Fibroblast of lung (primary cell): Measurements from ENCODE around the gene NOS1AP. TPM values are rescaled to one million over a fixed set of nuclear protein-coding genes. Genes with fewer than 3 reads are reported as not detected.

Experiments used
- DNase-seq, 2 donors: peaks; one replicate each; pipeline versions ENCODE4 v3.0.0 to v3.0.0-alpha.2; 2010; ENCODE audit warnings: low read depth in 2 of 2
- H2AFZ ChIP-seq: 2 replicates; pipeline ENCODE4 v1.5.1; 2012; ENCODE audit warnings: low read length, control low read depth, inconsistent platforms
- H3K27ac ChIP-seq: 2 replicates; pipeline ENCODE4 v1.5.1; 2011; ENCODE audit warnings: low read length, control low read depth; ENCODE audit not compliant: insufficient read depth
- H3K27me3 ChIP-seq: 2 replicates; pipeline ENCODE4 v1.5.1; 2011; ENCODE audit warnings: mild to moderate bottlenecking, low read length; ENCODE audit not compliant: control insufficient read depth, insufficient read depth
- H3K36me3 ChIP-seq: 2 replicates; pipeline ENCODE4 v1.5.1; 2011; ENCODE audit warnings: low read length; ENCODE audit not compliant: control insufficient read depth, insufficient read depth
- H3K4me1 ChIP-seq: 2 replicates; pipeline ENCODE4 v1.5.1; 2011; ENCODE audit warnings: low read length; ENCODE audit not compliant: control insufficient read depth, insufficient read depth; ENCODE audit errors: extremely low read depth
- H3K4me2 ChIP-seq: 2 replicates; pipeline ENCODE4 v1.5.1; 2011; ENCODE audit warnings: low read length, control low read depth; ENCODE audit not compliant: insufficient read depth; ENCODE audit errors: extremely low read depth
- H3K4me3 ChIP-seq, 4 experiments: fragments of 200-600 bp in 1 of 4; sonication (generic) in 1 of 4; replicated peaks in 1 of 4; 2 replicates each; pipeline ENCODE4 v1.5.1; 2011 to 2016; ENCODE audit warnings: low read length in 4 of 4, low read depth in 3 of 4, mild to moderate bottlenecking in 3 of 4, control low read depth in 2 of 4, inconsistent platforms in 1 of 4, mixed read lengths in 1 of 4; ENCODE audit not compliant: insufficient read depth in 1 of 4; ENCODE audit errors: control extremely low read depth in 1 of 4
- H3K79me2 ChIP-seq: 2 replicates; pipeline ENCODE4 v1.5.1; 2012; ENCODE audit warnings: mild to moderate bottlenecking, low read length, inconsistent platforms; ENCODE audit not compliant: control insufficient read depth, insufficient read depth
- H3K9ac ChIP-seq: 2 replicates; pipeline ENCODE4 v1.5.1; 2011; ENCODE audit warnings: mild to moderate bottlenecking, low read length, control low read depth; ENCODE audit not compliant: insufficient read depth
- H3K9me3 ChIP-seq: 2 replicates; pipeline ENCODE4 v1.5.1; 2012; ENCODE audit warnings: low read depth, low read length; ENCODE audit not compliant: control insufficient read depth, insufficient read depth
- H4K20me1 ChIP-seq: 2 replicates; pipeline ENCODE4 v1.5.1; 2011; ENCODE audit warnings: low read length; ENCODE audit not compliant: control insufficient read depth, insufficient read depth; ENCODE audit errors: extremely low read depth
- CTCF ChIP-seq, 2 donors: IDR thresholded peaks in 1 of 2; conservative IDR thresholded peaks in 1 of 2; 1 replicate in 1 of 2; 2 replicates in 1 of 2; pipeline ENCODE4 v1.5.1; 2011 to 2012; ENCODE audit warnings: low read length in 2 of 2, control low read depth in 1 of 2, inconsistent platforms in 1 of 2, low read depth in 1 of 2, mild to moderate bottlenecking in 1 of 2
- EZH2 ChIP-seq: IDR thresholded peaks from 2 replicates; pipeline ENCODE4 v1.5.1; 2012; ENCODE audit warnings: low read length, control low read depth, mild to moderate bottlenecking; ENCODE audit errors: missing control alignments
- polyA plus RNA-seq, 2 donors: library from polyadenylated mRNA; depleted of rRNA in 1 of 2; stranded (reverse) in 1 of 2; unstranded in 1 of 2; fragments of >200 nt; gene quantifications; 2 replicates each; pipeline ENCODE4 v1.2.1, GENCODE V29; 2011 to 2012; ENCODE audit warnings: missing spikeins in 1 of 2
- total RNA-seq: library from RNA; depleted of rRNA; stranded (reverse); fragments of >200 nt; gene quantifications from 2 replicates; pipeline ENCODE4 v1.2.1, GENCODE V29; 2014

Gene NOS1AP
- total and polyA plus RNA-seq, 2 donors (not counting 1 experiment from before 2014, with no cell fraction given): 0.14 to 0.17 TPM

DNA sequence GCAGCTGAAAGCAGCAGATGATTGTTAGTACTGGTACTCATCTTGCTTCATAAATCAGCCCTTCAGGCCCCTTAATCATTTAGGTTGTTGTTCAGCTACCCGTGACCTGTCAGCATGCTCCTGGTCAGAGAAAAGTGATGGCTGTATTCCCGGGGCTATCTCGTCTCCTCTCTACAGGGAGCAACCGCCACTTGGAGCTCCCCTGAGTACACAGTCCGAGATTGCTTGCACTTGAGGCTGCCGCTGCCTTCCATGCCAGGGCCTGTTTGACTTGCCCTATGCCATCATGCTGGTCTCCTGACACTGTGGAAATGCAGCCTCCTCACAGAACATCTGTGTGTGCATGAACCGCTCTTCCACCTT lies 209.6 kb downstream of the NOS1AP start:
- Histone ChIP-seq H3K9ac (no peak overlapping the region), H3K27ac (no peak overlapping the region), H3K27me3 (peaks cover 3% of the 10 kb centered on the region), H3K9me3 (no peaks in the 10 kb centered on the region), H3K79me2 (no peaks in the 10 kb centered on the region), H3K4me3 (no peak overlapping the region), H3K4me2 (no peak overlapping the region), H3K36me3 (no peaks in the 10 kb centered on the region), H3K4me1 (no peaks in the 10 kb centered on the region), H2AFZ (no peak overlapping the region), H4K20me1 (no peaks in the 10 kb centered on the region)
- no peak for DNase-seq
- TF ChIP-seq EZH2 (no peak), CTCF (conservative IDR thresholded peaks at IDR 0.05 in 1 of 2, IDR thresholded peaks at IDR 0.05 in 1 of 2; ENCODE audit: low read depth in 1 of 2, low read length in 2 of 2) (no peak)

DNA sequence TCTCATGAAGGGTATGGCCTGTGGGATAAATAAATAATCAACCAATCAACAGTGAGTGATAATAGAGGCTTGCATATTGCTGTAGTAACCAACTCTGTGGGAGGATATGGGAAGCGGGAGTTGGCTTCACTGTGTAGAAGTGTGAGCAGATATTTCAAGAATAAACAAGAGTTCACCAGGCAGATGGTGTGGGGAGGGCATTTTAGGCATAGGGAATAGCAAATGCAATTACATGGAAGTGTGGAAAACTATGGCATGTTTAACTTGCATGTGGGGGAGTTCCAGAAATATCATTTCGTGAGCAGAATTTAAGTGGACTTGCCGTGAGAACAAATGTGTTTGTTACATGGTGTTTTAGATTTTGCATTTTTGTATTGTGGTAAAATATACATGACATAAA lies 211.9 kb downstream of the NOS1AP start:
- Histone ChIP-seq H3K4me2 (no peak overlapping the region), H3K4me3 (no peak overlapping the region), H3K36me3 (no peaks in the 10 kb centered on the region), H3K9ac (no peak overlapping the region), H3K4me1 (no peaks in the 10 kb centered on the region), H3K27me3 (peaks cover 3% of the 10 kb centered on the region), H3K79me2 (no peaks in the 10 kb centered on the region), H3K9me3 (no peaks in the 10 kb centered on the region), H3K27ac (no peak overlapping the region), H4K20me1 (no peaks in the 10 kb centered on the region), H2AFZ (no peak overlapping the region)
- DNase-seq: no peak
- TF ChIP-seq EZH2 (no peak), CTCF (conservative IDR thresholded peaks at IDR 0.05 in 1 of 2, IDR thresholded peaks at IDR 0.05 in 1 of 2; ENCODE audit: low read depth in 1 of 2, low read length in 2 of 2) (no peak)

DNA sequence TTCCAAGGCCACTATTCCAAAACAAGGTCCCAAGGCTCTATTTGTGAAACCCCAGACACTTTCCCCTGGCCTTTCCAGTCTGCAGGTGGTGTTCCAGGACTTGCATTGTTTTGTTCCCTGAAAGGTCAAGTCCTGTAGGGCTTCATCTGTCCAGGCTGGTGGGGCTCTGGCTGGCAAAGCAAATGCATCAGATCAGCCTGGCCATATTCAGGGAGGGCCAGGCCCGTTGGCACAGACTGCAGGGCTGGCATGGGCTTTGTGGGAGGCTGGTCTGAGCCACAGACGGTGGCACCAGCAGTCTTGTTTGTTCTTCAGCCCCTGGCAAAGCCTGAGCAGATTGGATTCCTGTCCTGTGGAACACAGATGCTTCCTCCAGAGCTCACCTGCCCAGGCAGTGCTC lies 214.2 kb downstream of the NOS1AP start:
- Histone ChIP-seq H3K9me3 (no peaks in the 10 kb centered on the region), H3K27me3 (no peaks in the 10 kb centered on the region), H3K4me2 (no peak overlapping the region), H3K27ac (no peak overlapping the region), H3K79me2 (no peaks in the 10 kb centered on the region), H2AFZ (no peak overlapping the region), H3K4me1 (no peaks in the 10 kb centered on the region), H4K20me1 (no peaks in the 10 kb centered on the region), H3K9ac (no peak overlapping the region), H3K36me3 (no peaks in the 10 kb centered on the region), H3K4me3 (no peak overlapping the region)
- no peak for TF ChIP-seq CTCF (conservative IDR thresholded peaks at IDR 0.05 in 1 of 2, IDR thresholded peaks at IDR 0.05 in 1 of 2; ENCODE audit: low read depth in 1 of 2, low read length in 2 of 2)
- no peak for TF ChIP-seq EZH2
- DNase-seq: no peak
